K562 (cell line): ENCODE measurements around the gene DET1. TPM values are rescaled to one million over a fixed set of nuclear protein-coding genes. Genes with fewer than 3 reads are reported as not detected.

Experiments
- ATAC-seq: fragments of 200-7000 bp; cut with Tn5 transposase; 3 replicates; pipeline ENCODE4 v1.9.1; 2020; ENCODE audit warnings: moderate library complexity
- BruUV-seq: library from RNA; stranded (reverse); fragments of 400-500 nt; replicated peaks from 2 replicates; lab custom pipeline; 2021; lab: Mats Ljungman, UMichigan
- CTCF ChIA-PET: fragments of 300-600 bp; formaldehyde crosslinking; extraction: SDS; loops from one replicate; lab custom pipeline; 2021; ENCODE audit warnings: low intra/inter-chr PET ratio; lab: Yijun Ruan, JAX
- POLR2A ChIA-PET: fragments of 300-600, 350-650 bp; sonication (Branson Sonifier 250); formaldehyde crosslinking; extraction: SDS; loops from one replicate; lab custom pipeline; 2021; ENCODE audit warnings: antibody characterized with exemption, inconsistent platforms; lab: Yijun Ruan, JAX
- DNase-seq, 4 experiments: peaks; one replicate each; pipeline versions ENCODE4 v3.0.0 to v3.0.0-alpha.2; 2011 to 2018; ENCODE audit warnings: low spot score in 3 of 4, mixed read lengths in 3 of 4; ENCODE audit errors: extremely low read depth in 1 of 4
- FAIRE-seq: peaks from 2 replicates; lab custom pipeline; 2011; peaks lifted over from hg19 to GRCh38; lab: Jason Lieb, UNC
- H2AFZ ChIP-seq: 2 replicates; pipeline ENCODE4 v1.6.0; 2011; ENCODE audit warnings: low read depth, low read length, control low read depth, inconsistent platforms
- H3K27ac ChIP-seq: fragments of 200-600 bp; 3 replicates; pipeline ENCODE4 v1.8.0; 2011; ENCODE audit warnings: low read depth, mild to moderate bottlenecking, control low read depth, inconsistent platforms, low read length, moderate library complexity, mixed read lengths; ENCODE audit errors: extremely low read depth
- H3K27me3 ChIP-seq, 2 experiments: fragments of 300-600 bp in 1 of 2; 2 replicates in 1 of 2; 3 replicates in 1 of 2; pipeline versions ENCODE4 v1.6.0 to v1.8.0; 2011; ENCODE audit warnings: inconsistent platforms in 2 of 2, low read length in 2 of 2, mild to moderate bottlenecking in 1 of 2, mixed read lengths in 1 of 2, moderate library complexity in 1 of 2; ENCODE audit not compliant: control insufficient read depth in 2 of 2, insufficient read depth in 2 of 2
- H3K36me3 ChIP-seq: fragments of 300-600 bp; 3 replicates; pipeline ENCODE4 v1.8.0; 2011; ENCODE audit warnings: mild to moderate bottlenecking, low read length, inconsistent platforms; ENCODE audit not compliant: control insufficient read depth, insufficient read depth
- H3K4me1 ChIP-seq, 2 experiments: fragments of 200-600 bp in 1 of 2; replicated peaks in 1 of 2; 2 replicates in 1 of 2; 3 replicates in 1 of 2; pipeline versions ENCODE4 v1.5.1 to v1.8.0; 2011; ENCODE audit warnings: inconsistent platforms in 2 of 2, low read length in 2 of 2, mild to moderate bottlenecking in 1 of 2, mixed read lengths in 1 of 2, moderate library complexity in 1 of 2; ENCODE audit not compliant: control insufficient read depth in 2 of 2, insufficient read depth in 2 of 2
- H3K4me2 ChIP-seq: 2 replicates; pipeline ENCODE4 v1.6.1; 2011; ENCODE audit warnings: low read length, control low read depth, inconsistent platforms, mixed read lengths; ENCODE audit not compliant: insufficient read depth
- H3K4me3 ChIP-seq: fragments of 200-600 bp; sonication (generic), shearing (Covaris generic); 2 replicates; pipeline ENCODE4 v1.5.1; 2016; ENCODE audit warnings: control low read depth, inconsistent platforms
- H3K79me2 ChIP-seq: fragments of 200-600 bp; 3 replicates; pipeline ENCODE4 v1.8.0; 2011; ENCODE audit warnings: low read length, inconsistent platforms; ENCODE audit not compliant: control insufficient read depth, insufficient read depth
- H3K9ac ChIP-seq, 2 experiments: 2 replicates each; pipeline versions ENCODE4 v1.6.0 to v1.6.1; 2011; ENCODE audit warnings: low read depth in 2 of 2, low read length in 2 of 2, control low read depth in 1 of 2, inconsistent platforms in 1 of 2, mild to moderate bottlenecking in 1 of 2, mixed read lengths in 1 of 2; ENCODE audit not compliant: insufficient read depth in 1 of 2
- H3K9me1 ChIP-seq: one replicate; pipeline ENCODE4 v1.6.0; 2011; ENCODE audit warnings: inconsistent platforms, mild to moderate bottlenecking, low read length, moderate library complexity; ENCODE audit not compliant: control insufficient read depth, insufficient read depth
- H3K9me3 ChIP-seq: replicated peaks from 2 replicates; pipeline ENCODE4 v1.5.1; 2011; ENCODE audit warnings: low read depth, low read length, inconsistent platforms; ENCODE audit not compliant: control insufficient read depth, insufficient read depth
- H4K20me1 ChIP-seq: replicated peaks from 2 replicates; pipeline ENCODE4 v1.6.1; 2011; ENCODE audit warnings: low read length, inconsistent platforms, mixed read lengths; ENCODE audit not compliant: control insufficient read depth, insufficient read depth
- CTCF ChIP-seq, 3 experiments: IDR thresholded peaks in 2 of 3; conservative IDR thresholded peaks in 1 of 3; 2 replicates each; pipeline ENCODE4 v1.5.1; 2011 to 2012; ENCODE audit warnings: low read length in 3 of 3, mild to moderate bottlenecking in 3 of 3, control low read depth in 2 of 3, improper control_type of control experiment in 1 of 3, inconsistent platforms in 1 of 3, low read depth in 1 of 3, mixed read lengths in 1 of 3, moderate library complexity in 1 of 3; ENCODE audit not compliant: insufficient read depth in 2 of 3
- E2F4 ChIP-seq: sonication (generic); formaldehyde crosslinking; IDR thresholded peaks from 2 replicates; pipeline ENCODE4 v1.8.0; 2022; ENCODE audit warnings: mild to moderate bottlenecking, low read depth, missing genetic modification reagents
- MAZ ChIP-seq, 2 experiments: fragments of 450-650 bp in 1 of 2; sonication (generic) in 1 of 2; formaldehyde crosslinking; IDR thresholded peaks in 1 of 2; conservative IDR thresholded peaks in 1 of 2; 2 replicates each; pipeline versions ENCODE4 v1.4.0 to v1.5.0; 2020; ENCODE audit warnings: mild to moderate bottlenecking in 1 of 2, missing genetic modification reagents in 1 of 2
- MLX ChIP-seq, 2 experiments: fragments of 450-650 bp in 1 of 2; sonication (generic) in 1 of 2; formaldehyde crosslinking; conservative IDR thresholded peaks; 2 replicates each; pipeline versions ENCODE4 v1.4.0 to v1.8.1; 2020 to 2022; ENCODE audit warnings: mild to moderate bottlenecking in 1 of 2, missing genetic modification reagents in 1 of 2
- PTBP1 ChIP-seq: fragments of 200-400 bp; formaldehyde crosslinking; IDR thresholded peaks from 2 replicates; pipeline ENCODE4 v1.6.1; 2017; ENCODE audit warnings: low read depth, low read length
- WGBS: fragments of 100-300 bp; shearing (Covaris generic); methylation state at CpG from one replicate; pipeline ENCODE4 v1.1.6; 2016; ENCODE audit warnings: low coverage, mixed read lengths; ENCODE audit not compliant: insufficient coverage; ENCODE audit errors: missing lambda C conversion rate; 5-methylcytosine and 5-hydroxymethylcytosine counted together
- in situ Hi-C: fragments of 300-500 bp; cut with MboI; formaldehyde crosslinking; loops from 4 replicates; pipeline ENCODE4 v1.15.0; 2018; ENCODE audit warnings: inconsistent platforms, mixed read lengths
- intact Hi-C: fragments of 100-400 bp; cut with micrococcal nuclease; formaldehyde crosslinking; loops from 2 replicates; pipeline ENCODE4 v1.14.2; 2022
- polyA plus RNA-seq, 8 experiments: library from polyadenylated mRNA; depleted of rRNA in 4 of 8; stranded (reverse) in 5 of 8; unstranded in 3 of 8; fragments of >200 nt; fragmentation: Nextera tagmentation in 2 of 8; fragmentation: Illumina TruSeq in 1 of 8; extraction: Ambion mirVana in 2 of 8; extraction: Trizol in 1 of 8; gene quantifications; 2 replicates each; pipeline versions ENCODE4 v1.2.1 to v1.2.3, GENCODE V29; 2011 to 2014; ENCODE audit warnings: inconsistent platforms in 1 of 8, missing spikeins in 1 of 8
- total RNA-seq, 7 experiments: library from RNA; depleted of rRNA in 6 of 7; stranded (reverse); fragments of >200 nt in 6 of 7; fragmentation: Illumina TruSeq in 2 of 7; extraction: Trizol in 2 of 7; gene quantifications; 2 replicates each; pipeline versions ENCODE4 v1.2.1 to v1.2.3, GENCODE V29; 2011 to 2021; ENCODE audit warnings: low replicate concordance in 1 of 7

DET1 gene
- total and polyA plus RNA-seq, 9 of the 15 experiments (the other 6 are each of a cell fraction or from before 2014, with no cell fraction given): 4.2 to 8.1 (median 6.0) TPM

GRCh38 chr15:88487178-88487795, 59.2 kb downstream of the DET1 start:
- POLR2A ChIA-PET: no interaction called here

More at GRCh38 chr15:88487178-88487795, 59.2 kb downstream of the DET1 start:
- WGBS: 18% methylated on average over 2 of the region's 2 CpGs
- Histone ChIP-seq H3K9ac (peak overlapping the region in 1 of 2 experiments; percentile 49; a peak in 1 of 4 replicates), H3K4me3 (no peak overlapping the region), H2AFZ (no peak overlapping the region), H3K27me3 (no peaks in the 10 kb centered on the region), H3K9me1 (no peaks in the 10 kb centered on the region), H3K27ac (no peak overlapping the region), H3K4me2 (no peak overlapping the region), H3K9me3 (no peaks in the 10 kb centered on the region), H3K79me2 (no peaks in the 10 kb centered on the region), H3K4me1 (peaks cover 0 to 10% of the 10 kb centered on the region in 2 experiments; a peak in 1 of 5 replicates), H4K20me1 (no peaks in the 10 kb centered on the region; the same call in 1 of the 2 replicates), H3K36me3 (no peaks in the 10 kb centered on the region)
- no peak for DNase-seq
- no peak for FAIRE-seq
- in situ Hi-C loops (no loop called here), intact Hi-C loops (no loop called here)
- TF ChIP-seq MAZ (CRISPR knock-in tag; conservative IDR thresholded peaks at IDR 0.05 in 1 of 2, IDR thresholded peaks at IDR 0.05 in 1 of 2) (no peak), CTCF (IDR thresholded peaks at IDR 0.05 in 2 of 3, conservative IDR thresholded peaks at IDR 0.05 in 1 of 3; ENCODE audit: insufficient read depth in 2 of 3, low read depth in 1 of 3, low read length in 3 of 3) (peak; percentile 12 to 16 (median 14); a peak in 1 of 6 replicates), PTBP1 (no peak), MLX (CRISPR knock-in tag; conservative IDR thresholded peaks at IDR 0.05) (no peak), E2F4 (CRISPR knock-in tag) (no peak)
- ATAC-seq: peak; percentile 69
- CTCF ChIA-PET: no interaction called here
- no TSS peak for BruUV-seq
